Choroid plexus epithelial cell (primary cell): Measurements from ENCODE around the gene ASB18.
A peak's percentile ranks its signal among the peaks of the same experiment; 100 is the strongest.

ENCODE experiments used
- DNase-seq: peaks from one replicate; pipeline ENCODE4 v3.0.0-alpha.2; 2010; ENCODE audit warnings: low read depth
- H3K4me3 ChIP-seq: 2 replicates; pipeline ENCODE4 v1.5.1; 2011; ENCODE audit warnings: low read depth, mild to moderate bottlenecking, control low read depth, low read length, moderate library complexity
- CTCF ChIP-seq: conservative IDR thresholded peaks from 2 replicates; pipeline ENCODE4 v1.5.1; 2011; ENCODE audit warnings: low read depth, mild to moderate bottlenecking, control low read depth, inconsistent platforms, low read length, moderate library complexity

ASB18 gene

GRCh38 chr2:236163471-236164200, 100.6 kb downstream of the ASB18 start:
- no peak for DNase-seq
- no peak for TF ChIP-seq CTCF
- peak overlapping the region; percentile 52 for H3K4me3 ChIP-seq

DNA sequence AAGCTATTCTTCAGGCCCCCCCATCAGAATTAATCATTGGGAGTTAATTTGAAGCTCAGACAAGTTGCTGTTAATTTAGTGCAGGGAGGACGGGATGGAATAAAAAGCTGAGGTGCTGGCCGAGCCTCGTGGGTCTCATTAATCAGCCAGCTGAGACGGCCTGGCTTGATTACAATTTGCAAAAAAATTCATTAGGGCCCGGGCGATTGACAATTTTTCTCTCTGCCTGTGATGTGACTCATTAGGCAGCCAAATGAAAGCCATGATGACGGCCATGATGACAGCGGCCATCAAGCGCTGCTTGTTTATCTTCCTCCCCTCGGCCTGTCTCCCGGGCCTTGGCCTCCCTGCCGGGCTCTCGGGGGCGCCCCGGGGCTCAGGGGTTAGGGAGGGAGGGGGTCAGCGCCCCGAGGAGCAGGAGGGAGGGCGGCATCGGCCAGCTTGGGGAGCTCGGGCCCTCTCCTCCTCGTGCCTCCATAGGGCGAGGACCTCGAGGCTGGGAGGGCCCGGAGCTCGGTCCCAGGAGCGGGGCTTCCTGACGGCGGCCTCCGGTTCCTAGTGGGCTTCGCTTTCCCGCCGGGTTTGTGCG, 101.2 kb downstream of the ASB18 start:
- TF ChIP-seq CTCF = no peak
- H3K4me3 ChIP-seq = no peak overlapping the region
- DNase-seq = no peak

DNA sequence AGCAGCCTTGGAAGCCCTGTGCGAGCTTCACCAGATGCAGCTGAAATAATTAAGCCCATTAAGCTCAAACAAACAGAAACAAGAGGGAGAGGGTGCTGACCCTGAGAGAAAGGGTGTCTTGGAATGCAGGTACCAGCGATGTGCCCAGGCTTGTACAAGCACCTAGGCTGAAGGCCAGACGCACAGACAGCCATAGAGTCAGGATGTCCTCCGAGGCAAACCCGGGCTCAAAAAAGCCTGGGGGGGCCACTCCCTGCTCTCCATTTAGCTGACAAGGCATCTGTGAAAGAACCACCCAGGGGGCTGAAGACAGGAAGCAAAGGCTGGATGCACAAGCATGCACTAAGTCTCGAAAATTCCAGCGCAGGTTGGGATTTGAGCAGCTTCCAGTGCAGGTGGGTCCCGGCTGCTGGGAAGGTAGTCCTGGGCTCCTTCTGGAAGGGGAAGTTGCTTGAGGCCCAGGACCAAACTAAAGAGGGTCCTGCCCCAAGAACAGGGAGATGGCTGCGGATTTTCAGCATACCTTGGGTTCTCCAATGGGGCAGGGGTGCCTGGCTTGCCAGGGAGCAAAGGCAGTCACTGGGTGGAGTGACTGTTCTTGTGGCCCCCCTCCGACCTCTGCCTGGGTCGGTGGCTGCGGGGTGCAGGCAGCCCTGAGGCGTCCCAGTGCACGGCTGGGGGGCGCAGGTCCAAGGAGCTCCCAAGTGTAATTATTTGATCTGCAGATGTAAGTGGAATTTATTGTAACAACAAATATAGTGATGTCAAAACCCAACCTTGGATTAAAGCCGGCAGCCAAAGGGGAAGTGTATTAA, 102.0 kb downstream of the ASB18 start:
- H3K4me3 ChIP-seq = no peak overlapping the region
- DNase-seq = no peak
- no peak for TF ChIP-seq CTCF

DNA sequence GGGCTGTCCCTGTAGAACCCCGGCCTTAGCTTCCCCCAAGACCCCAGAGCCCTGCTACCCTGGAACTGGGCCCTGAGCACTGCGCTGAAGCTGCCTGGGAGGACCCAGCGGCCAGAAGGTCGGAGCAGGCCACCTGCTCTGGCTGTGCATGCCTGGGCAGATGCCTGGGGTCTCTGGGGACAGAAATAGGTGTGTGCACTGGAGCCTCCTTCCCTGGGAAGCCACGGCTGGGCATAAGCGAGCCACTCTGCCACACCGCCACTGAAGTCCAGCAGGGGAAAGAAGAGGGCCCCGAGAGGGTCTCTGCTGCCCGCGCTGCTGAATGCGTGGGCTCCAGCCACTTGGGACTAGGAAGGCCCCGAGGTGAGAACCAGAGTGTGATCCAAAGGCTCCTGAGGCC, 102.7 kb downstream of the ASB18 start:
- TF ChIP-seq CTCF = no peak
- no peak for DNase-seq
- H3K4me3 ChIP-seq = no peak overlapping the region

- H3K4me3 ChIP-seq = no peak overlapping the region
Observed at GRCh38 chr2:236161082-236161462, 103.1 kb downstream of the ASB18 start.

More at GRCh38 chr2:236161082-236161462, 103.1 kb downstream of the ASB18 start:
- DNase-seq = no peak
- TF ChIP-seq CTCF = no peak
